Heart left ventricle (tissue), 16 donors: Measurements from ENCODE around the gene PYGB. TPM values are rescaled to one million over a fixed set of nuclear protein-coding genes. Genes with fewer than 3 reads are reported as not detected.

Experiments
- ATAC-seq, 4 donors: fragments of 200-7000 bp; cut with Tn5 transposase; one replicate each; pipeline ENCODE4 v1.9.1; 2020 to 2022; ENCODE audit warnings: moderate library complexity in 4 of 4, mild to moderate bottlenecking in 3 of 4, moderate number of reproducible peaks in 1 of 4
- DNase-seq, 5 donors: peaks; one replicate each; pipeline ENCODE4 v3.0.0-alpha.2; 2020
- H3K27ac ChIP-seq, 12 donors: fragments of 200-600 bp; sonication (generic) in 4 of 12; one replicate each; pipeline versions ENCODE4 v1.5.0 to v1.8.0; 2016 to 2022; ENCODE audit warnings: mild to moderate bottlenecking in 2 of 12
- H3K27me3 ChIP-seq, 9 donors: fragments of 200-600 bp; sonication (generic) in 2 of 9; one replicate each; pipeline versions ENCODE4 v1.5.1 to v1.8.0; 2016 to 2022; ENCODE audit warnings: mild to moderate bottlenecking in 3 of 9
- H3K36me3 ChIP-seq, 9 donors: fragments of 200-600 bp; sonication (generic) in 2 of 9; one replicate each; pipeline versions ENCODE4 v1.5.0 to v1.8.0; 2018 to 2022; ENCODE audit warnings: mild to moderate bottlenecking in 2 of 9
- H3K4me1 ChIP-seq, 12 donors: fragments of 200-600 bp; sonication (generic) in 4 of 12; one replicate each; pipeline versions ENCODE4 v1.5.0 to v1.8.0; 2016 to 2022; ENCODE audit warnings: mild to moderate bottlenecking in 3 of 12
- H3K4me3 ChIP-seq, 12 donors: fragments of 200-600 bp; sonication (generic) in 4 of 12; one replicate each; pipeline versions ENCODE4 v1.5.0 to v1.8.0; 2017 to 2022; ENCODE audit warnings: mild to moderate bottlenecking in 9 of 12, moderate library complexity in 4 of 12
- H3K9me3 ChIP-seq, 12 donors: fragments of 200-600 bp; sonication (generic) in 4 of 12; one replicate each; pipeline versions ENCODE4 v1.5.0 to v1.8.0; 2016 to 2022; ENCODE audit warnings: mild to moderate bottlenecking in 1 of 12
- POLR2A ChIP-seq, 2 donors: fragments of 450-650 bp; IDR thresholded peaks; one replicate each; pipeline ENCODE4 v1.6.1; 2017; ENCODE audit warnings: antibody characterized with exemption in 2 of 2, mild to moderate bottlenecking in 2 of 2, moderate library complexity in 2 of 2
- WGBS, 4 donors: extraction: QIAGEN DNeasy Blood & Tissue Kit in 2 of 4; methylation state at CpG; one replicate each; pipeline versions ENCODE4 v1.1.5 to v1.1.7; 2013 to 2018; 5-methylcytosine and 5-hydroxymethylcytosine counted together
- intact Hi-C, 10 donors: fragments of 100-400 bp; cut with DNase I; formaldehyde crosslinking; loops; one replicate each; pipeline versions ENCODE4 v1.11.1 to v1.14.2; 2022
- long read RNA-seq, 3 donors: library from polyadenylated mRNA; unstranded; transcript quantifications; one replicate each; pipeline ENCODE4 v2.0.0, GENCODE V29; 2020 to 2021
- polyA plus RNA-seq, 2 donors: library from polyadenylated mRNA; stranded (reverse); fragments of 200-250 nt; gene quantifications; one replicate each; pipeline ENCODE4 v1.2.3, GENCODE V29; 2013
- total RNA-seq, 9 donors: library from RNA; depleted of rRNA in 2 of 9; stranded (reverse); fragments of >200 nt in 2 of 9; fragmentation: NEBNext Ultra II Directional in 3 of 9; extraction: Animal tissue kit (Norgen Biotek cat#: 25700) in 3 of 9; gene quantifications; one replicate each; pipeline versions ENCODE4 v1.1.0 to v1.2.4, GENCODE V29; 2016 to 2023
- TF ChIP-seq, protein P1 (sequence below), 12 donors: fragments of 200-600 bp; sonication (generic) in 4 of 12; IDR thresholded peaks; one replicate each; pipeline versions ENCODE4 v1.5.0 to v1.8.0; 2018 to 2022; ENCODE audit warnings: antibody characterized with exemption in 12 of 12, mild to moderate bottlenecking in 5 of 12
- donor health status: ischemic (EF 13 %, LVEDD 7.1; RV severe dilation, severe dysfunction).
- donor health status: healthy with polysubstance abuse.
- donor health status: DM: no; HTN: yes; CAD: no.
- donor health status: DM: no; HTN: no; CAD: no.
- donor health status: ischemic (EF 25% LVEDD 6.9; RV normal size, moderate dysfunction).
- donor health status: ischemic (EF 25% LVEDD 5.7; RV mildly dilated, moderate dysfunction).
- donor health status: healthy.
- donor health status: DM: yes; HTN: yes; CAD: no.
- donor health status: ischemic (EF 35%, LVEDD 5.7; RV mildly dilated, moderate dysfunction).
- donor health status: nonischemic (EF 11% LVEDD 7.7; RV severe dilation, severe dysfunction).
- donor health status: DM: yes; HTN: yes; CAD: no.
- donor health status: PGD.
- donor health status: ischemic (EF 29% LVEDD 5.4; RV normal size, mild dysfunction).
- donor health status: nonischemic (EF 23%, LVEDD 6.1; RV moderate dilation, normal function).

The PYGB gene
- total RNA-seq = 100 to 1,000 TPM; 172 to 450 (median 233) TPM
- 100 to 1,000 TPM; 144 to 227 TPM for polyA plus RNA-seq
- long read RNA-seq, donor 1, full-length matches to known transcripts = 538 of 887 reads
- long read RNA-seq, donor 1, partial matches to known transcripts = 287 of 887 reads
- long read RNA-seq, donor 1, other reads (novel, unspliced or antisense) = 62 of 887 reads
- long read RNA-seq, donor 2, full-length matches to known transcripts = 1,055 of 1,420 reads
- long read RNA-seq, donor 2, partial matches to known transcripts = 303 of 1,420 reads
- long read RNA-seq, donor 2, other reads (novel, unspliced or antisense) = 62 of 1,420 reads
- long read RNA-seq, donor 3, full-length matches to known transcripts = 525 of 745 reads
- long read RNA-seq, donor 3, partial matches to known transcripts = 149 of 745 reads
- long read RNA-seq, donor 3, other reads (novel, unspliced or antisense) = 71 of 745 reads

DNA sequence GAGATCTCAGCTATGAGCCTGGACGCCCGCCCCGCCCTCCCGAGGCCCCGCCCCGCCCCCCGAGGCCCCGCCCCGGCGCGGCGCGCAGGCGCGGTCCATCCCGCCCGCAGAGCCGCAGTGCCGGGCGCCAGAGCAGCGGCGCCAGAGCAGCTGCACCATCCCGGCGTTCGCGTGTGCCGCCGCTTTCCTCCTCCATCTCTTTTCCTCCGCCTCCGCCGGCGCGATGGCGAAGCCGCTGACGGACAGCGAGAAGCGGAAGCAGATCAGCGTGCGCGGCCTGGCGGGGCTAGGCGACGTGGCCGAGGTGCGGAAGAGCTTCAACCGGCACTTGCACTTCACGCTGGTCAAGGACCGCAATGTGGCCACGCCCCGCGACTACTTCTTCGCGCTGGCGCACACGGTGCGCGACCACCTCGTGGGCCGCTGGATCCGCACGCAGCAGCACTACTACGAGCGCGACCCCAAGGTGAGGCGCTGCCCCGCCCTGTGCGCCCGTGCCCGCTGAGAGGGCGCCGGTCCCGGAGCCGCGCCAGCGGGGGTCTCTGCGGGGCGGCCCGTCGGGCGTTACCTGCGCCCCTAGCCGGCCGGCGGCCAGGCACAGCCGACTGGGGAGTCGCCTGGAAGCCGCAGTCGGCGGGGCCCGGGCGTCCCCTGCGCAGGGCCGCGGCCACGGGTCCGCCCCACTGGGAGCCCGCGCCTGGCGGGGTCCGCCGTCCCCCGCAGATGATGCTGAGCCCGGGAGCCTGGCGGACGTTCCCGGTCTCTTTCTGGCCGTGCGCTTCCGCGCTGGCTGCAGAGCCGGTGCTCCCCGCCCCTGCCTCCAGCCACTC lies at the start of gene PYGB:
TSS of gene PYGB (plus strand) at position 130 of the 830 bp plus-strand sequence. CDS start at position 224, 94 bp downstream.
- H3K27ac ChIP-seq = peak within 1 kb of the TSS; percentile 86 to 99 (median 96)
- peak; percentile 33 to 91 (median 76) for ATAC-seq
- H3K27me3 ChIP-seq = no peaks in the 10 kb centered on the region
- peak; percentile 79 to 97 for TF ChIP-seq POLR2A (IDR thresholded peaks at IDR 0.05)
- TF ChIP-seq, protein P1, sequence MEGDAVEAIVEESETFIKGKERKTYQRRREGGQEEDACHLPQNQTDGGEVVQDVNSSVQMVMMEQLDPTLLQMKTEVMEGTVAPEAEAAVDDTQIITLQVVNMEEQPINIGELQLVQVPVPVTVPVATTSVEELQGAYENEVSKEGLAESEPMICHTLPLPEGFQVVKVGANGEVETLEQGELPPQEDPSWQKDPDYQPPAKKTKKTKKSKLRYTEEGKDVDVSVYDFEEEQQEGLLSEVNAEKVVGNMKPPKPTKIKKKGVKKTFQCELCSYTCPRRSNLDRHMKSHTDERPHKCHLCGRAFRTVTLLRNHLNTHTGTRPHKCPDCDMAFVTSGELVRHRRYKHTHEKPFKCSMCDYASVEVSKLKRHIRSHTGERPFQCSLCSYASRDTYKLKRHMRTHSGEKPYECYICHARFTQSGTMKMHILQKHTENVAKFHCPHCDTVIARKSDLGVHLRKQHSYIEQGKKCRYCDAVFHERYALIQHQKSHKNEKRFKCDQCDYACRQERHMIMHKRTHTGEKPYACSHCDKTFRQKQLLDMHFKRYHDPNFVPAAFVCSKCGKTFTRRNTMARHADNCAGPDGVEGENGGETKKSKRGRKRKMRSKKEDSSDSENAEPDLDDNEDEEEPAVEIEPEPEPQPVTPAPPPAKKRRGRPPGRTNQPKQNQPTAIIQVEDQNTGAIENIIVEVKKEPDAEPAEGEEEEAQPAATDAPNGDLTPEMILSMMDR (IDR thresholded peaks at IDR 0.05) = no peak
- intact Hi-C loops = loop anchor here (1.0 to 10.0 kb wide), 14 partner anchors 21 to 255 kb away; partner anchors contain the start of genes ENTPD6 (in 6 of the 10), APMAP (in 2 of the 10) and VSX1 (in 1 of the 10)
- H3K9me3 ChIP-seq = peaks cover 0 to 5% (median 0%) of the 10 kb centered on the region in 12 donors
- H3K4me3 ChIP-seq = peak within 1 kb of the TSS; percentile 72 to 99 (median 92)
- H3K36me3 ChIP-seq = peaks cover 0 to 7% (median 0%) of the 10 kb centered on the region in 9 donors
- peak; percentile 79 to 89 (median 83) for DNase-seq
- peaks cover 0 to 61% (median 34%) of the 10 kb centered on the region in 12 donors for H3K4me1 ChIP-seq
- WGBS, 4 donors = 0 to 1% (median 0%) methylated on average over 34 to 113 of the region's 113 CpGs

DNA sequence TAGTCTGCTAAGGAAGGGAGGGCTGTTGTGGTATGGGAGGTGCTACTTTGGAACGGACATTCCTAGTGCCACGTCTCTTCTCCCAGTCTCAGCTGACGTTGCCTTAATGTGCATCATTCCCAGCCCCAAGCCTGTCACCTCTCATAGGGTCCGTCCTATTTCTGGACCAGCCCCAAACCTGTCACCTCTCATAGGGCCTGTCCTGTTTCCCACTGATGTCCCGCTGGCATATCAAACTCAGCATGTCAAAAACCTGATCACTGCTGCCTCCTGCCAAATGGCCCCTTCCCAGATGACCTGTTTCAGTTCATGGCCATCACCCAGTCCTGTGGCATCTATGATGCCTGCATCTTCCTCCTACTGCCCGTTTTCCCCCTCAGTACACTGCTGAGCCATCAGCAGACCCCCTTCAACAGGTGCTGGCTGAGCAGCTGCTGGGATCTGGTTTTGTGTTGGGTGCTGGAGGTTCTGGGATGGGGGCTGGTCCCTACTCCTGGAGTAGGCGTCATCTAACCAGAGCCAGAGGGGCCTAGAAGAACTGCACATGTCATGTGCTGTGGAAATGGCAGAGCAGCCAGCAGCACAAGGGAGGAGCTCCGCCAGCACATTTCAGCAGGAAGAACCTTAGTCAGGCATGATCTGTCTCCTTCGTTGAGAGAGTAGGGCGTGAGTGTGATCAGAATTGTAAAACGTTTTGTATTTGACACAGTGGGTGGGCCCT lies 49.1 kb upstream of the PYGB start:
- peak overlapping the region; percentile 35 to 98 (median 92) for H3K27ac ChIP-seq
- no peaks in the 10 kb centered on the region for H3K27me3 ChIP-seq
- 41 to 55% (median 49%) methylated on average over 10 to 11 of the region's 11 CpGs for WGBS, 4 donors
- peaks cover 0 to 8% (median 0%) of the 10 kb centered on the region in 12 donors for H3K9me3 ChIP-seq
- no peak overlapping the region for H3K4me3 ChIP-seq
- peaks cover 0 to 5% (median 0%) of the 10 kb centered on the region in 9 donors for H3K36me3 ChIP-seq
- DNase-seq = peak in 3 of 5 donors; percentile 64 to 83 (median 81)
- peaks cover 0 to 67% (median 52%) of the 10 kb centered on the region in 12 donors for H3K4me1 ChIP-seq
- intact Hi-C loops = loop anchor here in 9 of 10 donors (2.0 to 10.0 kb wide), 8 partner anchors 48 to 207 kb away; partner anchors contain the start of genes ABHD12 (in 8 of the 9), PYGB (in 5 of the 9) and APMAP (in 4 of the 9)
- TF ChIP-seq, protein P1 (IDR thresholded peaks at IDR 0.05) = no peak
- no peak for TF ChIP-seq POLR2A (IDR thresholded peaks at IDR 0.05)
- peak; percentile 23 to 66 (median 50) for ATAC-seq

DNA sequence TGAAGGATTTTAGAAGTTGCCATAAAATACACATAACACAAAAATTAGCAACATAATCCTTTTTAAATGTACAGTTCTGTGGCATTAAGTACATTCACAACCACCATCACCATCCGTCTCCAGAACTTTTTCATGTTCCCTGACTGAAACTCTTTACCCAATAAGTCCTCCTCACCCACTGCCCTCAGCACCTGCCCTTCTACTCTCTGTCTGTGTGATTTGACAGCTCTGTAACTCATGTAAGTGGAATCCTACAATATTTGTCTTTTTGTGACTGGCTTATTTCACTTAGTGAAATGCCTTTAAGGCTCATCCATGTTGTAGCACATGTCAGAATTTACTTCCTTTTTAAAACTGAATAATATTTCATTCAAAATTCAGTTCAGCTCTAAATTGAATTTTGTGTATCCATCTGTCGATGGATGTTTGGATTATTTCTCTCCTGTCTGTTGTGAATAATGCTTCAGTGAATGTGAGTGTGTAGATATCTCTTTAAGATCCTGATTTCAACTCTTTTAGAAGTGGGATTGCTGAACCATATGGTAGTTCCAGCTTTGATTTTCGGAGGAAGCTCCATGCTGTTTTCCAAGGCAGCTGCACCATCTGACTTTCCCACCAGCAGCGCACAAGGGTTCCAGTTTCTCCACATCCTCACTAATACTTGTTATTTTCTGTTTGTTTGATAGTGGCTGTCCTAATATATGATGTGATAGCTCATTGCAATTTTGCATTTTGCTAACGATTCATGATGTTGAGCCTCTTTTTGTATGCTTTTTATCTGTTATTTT lies 48.2 kb upstream of the PYGB start:
- Histone ChIP-seq H3K4me3 (no peak overlapping the region), H3K4me1 (peaks cover 0 to 70% (median 56%) of the 10 kb centered on the region in 12 donors), H3K27ac (peak overlapping the region in 11 of 12 donors; percentile 48 to 98 (median 93)), H3K36me3 (peaks cover 0 to 5% (median 0%) of the 10 kb centered on the region in 9 donors), H3K27me3 (no peaks in the 10 kb centered on the region), H3K9me3 (peaks cover 0 to 8% (median 0%) of the 10 kb centered on the region in 12 donors)
- ATAC-seq (no peak), DNase-seq (no peak)
- WGBS, 4 donors = 60 to 70% (median 64%) methylated on average over 5 of the region's 5 CpGs
- intact Hi-C loops = loop anchor here in 9 of 10 donors (2.0 to 10.0 kb wide), 8 partner anchors 47 to 207 kb away; partner anchors contain the start of genes ABHD12 (in 8 of the 9), PYGB (in 5 of the 9) and APMAP (in 4 of the 9)
- TF ChIP-seq, protein P1 (IDR thresholded peaks at IDR 0.05) = no peak
- no peak for TF ChIP-seq POLR2A (IDR thresholded peaks at IDR 0.05)
